NCI-H2171 treated with DMSO at 0.1 percent for 48 hours (cell line): ENCODE measurements around the gene CCNT2.
"Not testable (repeated sequence)": the region's sequence is repeated elsewhere in the genome, so short reads cannot be mapped to it uniquely, and the experiment has no call there.

Experiments used
- DNase-seq: peaks from one replicate; lab custom pipeline; 2025; lab: John Stamatoyannopoulos, UW

The CCNT2 gene

DNA sequence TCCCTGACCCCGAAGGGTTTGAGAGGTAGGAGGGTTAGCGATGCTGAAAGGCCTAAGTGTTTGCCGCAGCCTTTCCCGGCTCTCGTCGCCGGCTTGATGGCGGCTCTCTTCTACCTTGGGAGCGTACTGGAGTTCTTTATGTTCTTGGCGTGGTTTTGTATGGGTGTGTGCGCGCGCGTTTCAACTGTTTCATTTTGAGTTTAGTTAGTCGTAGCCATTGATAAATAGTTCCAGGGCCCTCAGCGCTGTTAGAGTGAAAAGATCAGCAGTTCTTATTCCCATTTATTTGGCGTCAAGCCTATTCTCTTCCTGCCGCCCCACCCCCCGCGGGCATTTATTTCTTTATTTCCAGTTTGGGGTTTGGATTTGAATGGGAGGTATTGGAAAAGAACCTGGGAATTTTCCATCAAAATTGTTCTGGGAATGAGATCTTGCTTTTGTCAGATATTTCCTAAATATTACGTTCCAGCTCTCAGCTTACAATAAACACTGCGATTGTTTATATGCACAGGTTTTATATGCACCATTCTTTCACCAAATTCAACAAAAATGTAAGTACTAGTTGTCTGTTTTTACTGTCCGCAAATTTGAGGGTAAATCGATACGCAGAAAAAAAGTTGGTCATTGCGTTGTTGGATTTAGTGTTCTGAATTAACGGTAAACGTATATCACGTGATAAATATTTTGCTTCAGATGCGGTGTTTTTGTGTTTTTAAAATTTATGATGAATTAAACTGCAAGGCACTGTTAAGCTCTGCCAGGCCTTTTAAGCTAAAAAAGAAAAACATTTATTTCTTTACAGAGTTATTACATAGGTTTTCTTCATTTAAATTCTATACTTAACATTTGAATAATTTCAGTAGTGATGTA is 954 bp downstream of the CCNT2 start:
- DNase-seq: peak; percentile 49

GRCh38 chr2:134924912-134925311 is 6.3 kb downstream of the CCNT2 start:
- DNase-seq: no peak

GRCh38 chr2:134926231-134926931 is 7.8 kb downstream of the CCNT2 start:
- no peak for DNase-seq

DNA sequence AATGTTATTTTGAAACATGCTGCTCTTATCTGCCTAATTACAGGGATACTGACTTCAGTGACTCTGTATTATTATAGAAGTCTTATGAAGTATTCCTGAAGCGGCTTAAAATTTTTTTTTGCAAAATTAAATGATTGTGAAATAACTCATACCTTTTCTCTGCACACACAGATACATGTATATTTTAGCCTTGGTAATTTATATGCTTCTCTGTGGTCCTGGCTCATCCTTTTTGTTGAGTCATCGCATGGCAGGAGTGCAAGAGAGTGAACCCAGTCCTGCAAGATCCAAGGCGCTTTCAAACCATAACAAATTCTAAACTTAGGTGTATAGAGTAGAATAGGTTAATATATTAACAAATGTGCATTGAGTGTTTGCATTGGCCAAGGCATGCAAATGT is 8.6 kb downstream of the CCNT2 start:
- no peak for DNase-seq

- no peak for DNase-seq
Observed at GRCh38 chr2:134932864-134933526, 14.4 kb downstream of the CCNT2 start.

- DNase-seq: no peak
Observed at GRCh38 chr2:134933732-134934131, 15.1 kb downstream of the CCNT2 start.

GRCh38 chr2:134934150-134934549 is 15.5 kb downstream of the CCNT2 start:
- DNase-seq: no peak

GRCh38 chr2:134934641-134935040 is 16.0 kb downstream of the CCNT2 start:
- DNase-seq: no peak

- no peak for DNase-seq
Observed at GRCh38 chr2:134936691-134937090, 18.1 kb downstream of the CCNT2 start.

DNA sequence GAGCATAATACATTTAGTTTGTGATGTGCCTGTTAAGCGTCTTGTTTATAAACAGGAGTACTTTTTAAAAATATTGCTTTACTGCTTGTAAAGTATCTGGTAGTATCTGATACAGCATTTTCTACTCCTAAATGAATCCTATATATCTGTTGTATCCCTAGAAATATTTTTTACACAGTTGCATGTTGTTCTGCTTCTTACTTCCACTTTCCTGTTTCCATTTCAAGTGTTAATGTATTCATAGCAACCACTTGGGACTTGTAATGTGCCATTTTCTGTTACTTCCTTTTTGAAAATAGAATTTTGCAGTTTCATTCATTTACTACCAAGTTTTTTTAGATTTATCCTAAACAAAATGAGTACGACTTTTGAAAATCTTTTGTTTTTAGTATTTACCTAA is 24.9 kb downstream of the CCNT2 start:
- DNase-seq: no peak

- DNase-seq: no peak
Observed at GRCh38 chr2:134944975-134945374, 26.4 kb downstream of the CCNT2 start.

DNA sequence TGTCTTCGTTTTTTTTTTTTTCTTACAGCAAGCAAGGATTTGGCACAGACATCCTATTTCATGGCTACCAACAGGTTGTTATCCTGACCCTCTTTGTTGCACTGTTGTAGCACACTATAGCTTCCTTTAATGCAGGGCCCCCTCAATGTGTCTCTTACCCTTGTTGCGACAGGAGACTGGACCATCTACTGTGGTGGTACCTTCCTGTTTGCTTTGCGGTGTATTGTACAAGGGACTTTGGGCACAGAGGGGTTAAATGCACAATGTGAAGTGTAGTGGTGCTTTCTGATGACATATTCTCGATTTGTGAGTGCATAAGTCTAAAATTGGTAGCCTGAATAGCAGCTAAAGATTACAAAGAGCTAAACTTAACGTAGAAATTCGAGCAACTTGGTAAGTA is 27.5 kb downstream of the CCNT2 start:
- DNase-seq: no peak

DNA sequence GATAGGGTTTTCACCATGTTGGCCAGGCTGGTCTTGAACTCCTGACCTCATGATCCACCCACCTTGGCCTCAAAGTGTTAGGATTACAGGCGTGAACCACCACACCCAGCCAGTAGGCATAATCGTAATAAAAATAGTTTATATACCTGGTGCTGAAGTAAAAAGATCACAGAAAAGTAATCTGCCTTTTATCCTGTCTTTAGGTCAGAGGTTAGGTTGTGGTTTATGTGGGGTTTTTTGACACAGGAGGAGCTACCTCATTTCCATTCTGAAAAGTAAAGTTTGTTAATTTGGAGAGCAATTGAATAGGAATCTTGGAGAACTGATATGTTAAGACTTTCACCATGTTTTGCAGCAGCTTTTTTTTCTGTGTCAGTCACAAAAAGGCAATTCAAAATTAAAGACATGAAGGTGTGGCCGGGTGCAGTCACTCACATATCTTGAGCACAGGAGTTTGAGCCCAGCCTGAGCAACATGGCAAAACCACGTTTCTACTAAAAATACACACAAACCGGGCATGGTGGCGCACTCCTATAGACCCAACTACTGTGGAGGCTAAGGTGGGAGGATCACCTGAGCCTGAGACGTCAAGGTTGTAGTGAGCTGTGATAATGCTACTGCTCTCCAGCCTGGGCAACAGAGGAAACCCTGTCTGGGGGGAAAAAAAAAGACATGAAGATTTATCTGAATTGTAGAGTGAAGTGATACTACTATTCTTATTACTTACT is 31.5 kb downstream of the CCNT2 start:
- no peak for DNase-seq

DNA sequence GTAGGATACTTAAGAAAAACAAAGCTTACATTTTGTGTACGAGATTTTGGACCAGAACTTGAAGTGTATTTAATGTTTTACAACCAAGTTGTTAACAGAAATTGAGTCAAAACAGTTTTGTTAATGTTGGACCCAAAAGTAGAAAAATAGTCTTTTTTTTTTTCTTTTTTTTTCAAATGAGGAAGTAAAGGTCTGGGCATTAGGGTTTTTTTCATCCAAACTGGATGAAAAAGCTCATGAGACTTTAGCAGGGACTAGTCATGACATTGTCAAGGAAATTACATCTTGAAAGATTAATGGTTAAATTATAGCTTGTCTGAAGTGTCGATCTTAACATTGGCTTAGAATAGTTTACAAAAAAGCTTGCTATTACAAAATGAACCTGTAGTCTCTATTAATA is 32.3 kb downstream of the CCNT2 start:
- DNase-seq: no peak

- no peak for DNase-seq
Observed at GRCh38 chr2:134952608-134953007, 34.0 kb downstream of the CCNT2 start.

DNA sequence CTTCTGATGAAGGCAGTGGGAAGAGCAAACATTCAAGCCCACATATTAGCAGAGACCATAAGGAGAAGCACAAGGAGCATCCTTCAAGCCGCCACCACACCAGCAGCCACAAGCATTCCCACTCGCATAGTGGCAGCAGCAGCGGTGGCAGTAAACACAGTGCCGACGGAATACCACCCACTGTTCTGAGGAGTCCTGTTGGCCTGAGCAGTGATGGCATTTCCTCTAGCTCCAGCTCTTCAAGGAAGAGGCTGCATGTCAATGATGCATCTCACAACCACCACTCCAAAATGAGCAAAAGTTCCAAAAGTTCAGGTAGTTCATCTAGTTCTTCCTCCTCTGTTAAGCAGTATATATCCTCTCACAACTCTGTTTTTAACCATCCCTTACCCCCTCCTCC is 35.4 kb downstream of the CCNT2 start:
- no peak for DNase-seq

- no peak for DNase-seq
Observed at GRCh38 chr2:134955744-134956143, 37.1 kb downstream of the CCNT2 start.

DNA sequence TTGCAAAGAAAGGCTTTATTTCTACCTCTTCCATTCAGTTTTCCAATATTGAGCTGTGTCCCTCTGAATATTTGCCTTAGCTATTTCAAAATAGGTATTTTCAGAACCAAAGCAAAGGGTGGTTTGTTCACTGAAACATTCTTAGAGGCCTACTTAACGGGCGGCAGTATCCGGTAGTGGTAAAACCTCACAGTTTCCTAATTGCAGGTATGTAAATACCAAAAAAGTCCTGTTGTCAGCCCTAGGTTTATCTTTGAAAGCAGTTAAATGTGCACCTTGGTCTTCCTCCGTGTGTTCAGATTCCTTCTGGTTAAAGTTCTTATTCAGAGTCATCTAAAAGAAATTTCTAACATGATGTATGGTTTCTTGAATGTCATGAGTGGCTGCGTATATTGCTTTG is 38.9 kb downstream of the CCNT2 start:
- DNase-seq: no peak

DNA sequence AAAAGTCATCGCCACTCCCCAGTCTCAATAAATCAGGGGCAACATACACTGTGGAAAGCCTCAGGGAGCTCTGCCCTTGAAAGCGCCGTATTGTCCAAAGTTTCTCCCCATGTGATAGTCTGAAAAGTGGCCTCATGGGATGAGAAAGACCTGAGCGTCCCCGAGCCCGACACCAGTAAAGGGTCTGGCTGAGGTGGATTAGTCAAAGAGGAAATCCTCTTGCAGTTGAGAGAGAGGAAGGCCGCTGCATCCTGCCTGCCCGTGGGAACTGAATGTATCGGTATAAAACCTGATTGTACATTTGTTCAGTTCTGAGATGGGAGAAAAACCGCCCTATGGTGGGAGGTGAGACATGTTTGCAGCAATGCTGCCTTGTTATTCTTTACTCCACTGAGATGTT is 48.5 kb downstream of the CCNT2 start:
- DNase-seq: not testable (repeated sequence)

- no peak for DNase-seq
Observed at GRCh38 chr2:134973241-134974138, 54.9 kb downstream of the CCNT2 start.
